ENCODE measurements around the gene C22orf39. TPM values are rescaled to one million over a fixed set of nuclear protein-coding genes. Genes with fewer than 3 reads are reported as not detected.

Gene C22orf39
- total RNA-seq, 1 experiment from 2014 or later, result 22.2 TPM

GRCh38 chr22:19410941-19411689, 36.4 kb downstream of the C22orf39 start:
- TF ChIP-seq CTCF (IDR thresholded peaks at IDR 0.05; ENCODE audit: unreplicated experiment), result no peak
- no peak for DNase-seq (ENCODE audit: unreplicated experiment)
- ChIA-PET CTCF (interaction anchor here (0.8 kb wide), 1 partner anchor 111 kb away, joined by 3 read pairs; no protein-coding TSS in a partner anchor), POLR2A (interaction anchor here (0.7 kb wide), 1 partner anchor 118 kb away, joined by 5 read pairs; no protein-coding TSS in a partner anchor)
- no TSS peak for BruUV-seq (replicated peaks)
- Mint-ChIP-seq H3K36me3 (ENCODE audit: insufficient read depth, unreplicated experiment) (peaks cover 46% of the 10 kb centered on the region), H3K4me3 (ENCODE audit: unreplicated experiment) (no peak overlapping the region), H3K4me1 (ENCODE audit: insufficient read depth, unreplicated experiment) (peaks cover 6% of the 10 kb centered on the region), H3K9me3 (ENCODE audit: unreplicated experiment) (no peaks in the 10 kb centered on the region), H3K27me3 (ENCODE audit: insufficient read depth, unreplicated experiment) (no peaks in the 10 kb centered on the region), H3K27ac (ENCODE audit: low read depth, unreplicated experiment) (no peak overlapping the region)
- intact Hi-C loops (cut with micrococcal nuclease), result no loop called here

GRCh38 chr22:19407649-19408606, 39.6 kb downstream of the C22orf39 start:
- intact Hi-C loops (cut with micrococcal nuclease), result no loop called here
- CTCF ChIA-PET, result interaction anchor here (0.6 kb wide), 1 partner anchor 263 kb away, joined by 4 read pairs; the partner anchor contains the start of gene ESS2
- peaks cover 64% of the 10 kb centered on the region for H3K36me3 Mint-ChIP-seq (ENCODE audit: insufficient read depth, unreplicated experiment)
- H3K27ac Mint-ChIP-seq (ENCODE audit: low read depth, unreplicated experiment), result no peak overlapping the region
- peaks cover 4% of the 10 kb centered on the region for H3K4me1 Mint-ChIP-seq (ENCODE audit: insufficient read depth, unreplicated experiment)
- DNase-seq (ENCODE audit: unreplicated experiment), result no peak
- H3K27me3 Mint-ChIP-seq (ENCODE audit: insufficient read depth, unreplicated experiment), result no peaks in the 10 kb centered on the region
- TF ChIP-seq CTCF (IDR thresholded peaks at IDR 0.05; ENCODE audit: unreplicated experiment), result no peak
- no peaks in the 10 kb centered on the region for H3K9me3 Mint-ChIP-seq (ENCODE audit: unreplicated experiment)
- no peak overlapping the region for H3K4me3 Mint-ChIP-seq (ENCODE audit: unreplicated experiment)
- no TSS peak for BruUV-seq (replicated peaks)
- POLR2A ChIA-PET, result no interaction called here

DNA sequence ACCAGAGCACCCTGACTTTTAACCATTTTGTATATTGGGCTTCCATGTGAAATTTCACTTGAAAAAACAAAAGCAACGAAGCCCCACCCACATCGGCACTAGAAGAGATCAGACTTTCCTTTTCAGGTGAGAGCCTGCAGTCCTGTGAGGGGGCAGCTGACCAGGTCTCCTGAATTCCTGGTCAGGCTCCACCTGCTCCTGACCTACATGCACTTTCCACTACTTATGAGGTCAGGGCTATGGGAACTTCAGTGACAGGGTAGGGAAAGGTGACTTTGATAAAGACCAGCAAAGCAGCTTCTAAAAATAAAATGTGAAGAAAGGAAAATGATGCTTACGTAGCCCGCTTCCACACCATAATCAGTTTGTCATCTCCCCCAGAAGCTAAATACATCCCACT, 40.7 kb downstream of the C22orf39 start:
- no peak overlapping the region for H3K4me3 Mint-ChIP-seq (ENCODE audit: unreplicated experiment)
- intact Hi-C loops (cut with micrococcal nuclease), result no loop called here
- H3K27ac Mint-ChIP-seq (ENCODE audit: low read depth, unreplicated experiment), result no peak overlapping the region
- H3K36me3 Mint-ChIP-seq (ENCODE audit: insufficient read depth, unreplicated experiment), result peaks cover 63% of the 10 kb centered on the region
- TF ChIP-seq CTCF (IDR thresholded peaks at IDR 0.05; ENCODE audit: unreplicated experiment), result no peak
- ChIA-PET CTCF (interaction anchor here (0.9 kb wide), 1 partner anchor 10 kb away, joined by 4 read pairs; no protein-coding TSS in a partner anchor), POLR2A (interaction anchor here (1.4 kb wide), 1 partner anchor 21 kb away, joined by 5 read pairs; no protein-coding TSS in a partner anchor)
- H3K9me3 Mint-ChIP-seq (ENCODE audit: unreplicated experiment), result no peaks in the 10 kb centered on the region
- H3K27me3 Mint-ChIP-seq (ENCODE audit: insufficient read depth, unreplicated experiment), result no peaks in the 10 kb centered on the region
- no peak for DNase-seq (ENCODE audit: unreplicated experiment)
- BruUV-seq (replicated peaks), result no TSS peak
- H3K4me1 Mint-ChIP-seq (ENCODE audit: insufficient read depth, unreplicated experiment), result no peaks in the 10 kb centered on the region
